WTC11 (cell line): ENCODE data around the gene LRRC41. TPM values are rescaled to one million over a fixed set of nuclear protein-coding genes. Genes with fewer than 3 reads are reported as not detected.

Experiments used
- ATAC-seq: fragments of 200-7000 bp; cut with Tn5 transposase; 2 replicates; pipeline ENCODE4 v1.10.0; 2021; ENCODE audit warnings: mild to moderate bottlenecking, moderate library complexity
- CTCF ChIA-PET: fragments of 300-600 bp; sonication (Branson Sonifier 250); formaldehyde crosslinking; loops from one replicate; lab custom pipeline; 2021; ENCODE audit warnings: antibody characterized with exemption; lab: Charles Lee
- POLR2A ChIA-PET: fragments of 350-600 bp; sonication (Branson Sonifier 250); formaldehyde crosslinking; loops from one replicate; lab custom pipeline; 2021; ENCODE audit warnings: antibody characterized with exemption; lab: Charles Lee
- DNase-seq: peaks from one replicate; pipeline ENCODE4 v3.0.0; 2021; ENCODE audit warnings: low spot score
- H3K27ac Mint-ChIP-seq: 2 replicates; pipeline ENCODE4 v1.8.0; 2021; ENCODE audit warnings: mixed read lengths
- H3K27me3 Mint-ChIP-seq: 2 replicates; pipeline ENCODE4 v1.8.0; 2021; ENCODE audit warnings: low read depth, mild to moderate bottlenecking, moderate library complexity, mixed read lengths
- H3K36me3 Mint-ChIP-seq: 2 replicates; pipeline ENCODE4 v1.8.0; 2021; ENCODE audit warnings: mixed read lengths
- H3K4me1 Mint-ChIP-seq: 2 replicates; pipeline ENCODE4 v1.8.0; 2022; ENCODE audit warnings: mixed read lengths
- H3K4me3 Mint-ChIP-seq: 2 replicates; pipeline ENCODE4 v1.8.0; 2021; ENCODE audit warnings: mild to moderate bottlenecking, moderate library complexity, mixed read lengths
- H3K9me3 Mint-ChIP-seq: 2 replicates; pipeline ENCODE4 v1.8.0; 2021; ENCODE audit warnings: mixed read lengths
- ARID4B ChIP-seq: sonication (generic); formaldehyde crosslinking; IDR thresholded peaks from 2 replicates; pipeline ENCODE4 v1.8.0; 2023; ENCODE audit warnings: missing genetic modification reagents, mild to moderate bottlenecking, borderline replicate concordance
- ATF1 ChIP-seq: sonication (generic); formaldehyde crosslinking; IDR thresholded peaks from 2 replicates; pipeline ENCODE4 v1.8.1; 2023; ENCODE audit warnings: mild to moderate bottlenecking, moderate library complexity, missing genetic modification reagents
- ATF6 ChIP-seq: sonication (generic); formaldehyde crosslinking; IDR thresholded peaks from 2 replicates; pipeline ENCODE4 v1.8.1; 2023; ENCODE audit warnings: mild to moderate bottlenecking, missing genetic modification reagents
- CTCF ChIP-seq: fragments of 200-600 bp; IDR thresholded peaks from 2 replicates; pipeline ENCODE4 v1.8.0; 2022; ENCODE audit warnings: antibody characterized with exemption
- FOXP1 ChIP-seq: sonication (generic); formaldehyde crosslinking; IDR thresholded peaks from 2 replicates; pipeline ENCODE4 v1.8.0; 2022; ENCODE audit warnings: missing genetic modification reagents, mild to moderate bottlenecking, moderate library complexity, borderline replicate concordance
- HMGA2 ChIP-seq: fragments of 250-450 bp; sonication (Bioruptor Pico); IDR thresholded peaks from 2 replicates; pipeline ENCODE4 v1.4.0; 2021; ENCODE audit warnings: mild to moderate bottlenecking, moderate library complexity
- HMGXB4 ChIP-seq: sonication (generic); formaldehyde crosslinking; IDR thresholded peaks from 2 replicates; pipeline ENCODE4 v1.8.1; 2023; ENCODE audit warnings: mild to moderate bottlenecking, moderate library complexity, missing genetic modification reagents
- NR3C1 ChIP-seq: sonication (generic); formaldehyde crosslinking; conservative IDR thresholded peaks from 2 replicates; pipeline ENCODE4 v1.8.1; 2023; ENCODE audit warnings: low read depth, mild to moderate bottlenecking, missing genetic modification reagents
- OVOL2 ChIP-seq: fragments of 250-450 bp; sonication (Bioruptor Pico); IDR thresholded peaks from 2 replicates; pipeline ENCODE4 v1.9.0; 2021; ENCODE audit warnings: mild to moderate bottlenecking, borderline replicate concordance
- SMAD3 ChIP-seq: sonication (generic); formaldehyde crosslinking; IDR thresholded peaks from 2 replicates; pipeline ENCODE4 v1.8.0; 2022; ENCODE audit warnings: missing genetic modification reagents, mild to moderate bottlenecking, borderline replicate concordance
- SOX15 ChIP-seq: fragments of 250-450 bp; sonication (Bioruptor Pico); IDR thresholded peaks from 2 replicates; pipeline ENCODE4 v1.9.0; 2021; ENCODE audit warnings: mild to moderate bottlenecking
- STAT6 ChIP-seq: sonication (generic); formaldehyde crosslinking; conservative IDR thresholded peaks from 2 replicates; pipeline ENCODE4 v1.8.1; 2023; ENCODE audit warnings: mild to moderate bottlenecking, low read depth, missing genetic modification reagents, moderate library complexity
- ZNF263 ChIP-seq: sonication (generic); formaldehyde crosslinking; IDR thresholded peaks from 2 replicates; pipeline ENCODE4 v1.8.1; 2022; ENCODE audit warnings: low read depth, mild to moderate bottlenecking, moderate library complexity, missing genetic modification reagents
- ZNF281 ChIP-seq: sonication (generic); formaldehyde crosslinking; IDR thresholded peaks from 2 replicates; pipeline ENCODE4 v1.8.0; 2023; ENCODE audit warnings: mild to moderate bottlenecking, missing genetic modification reagents
- total RNA-seq: library from RNA; stranded (reverse); gene quantifications from 3 replicates; pipeline ENCODE4 v1.2.3, GENCODE V29; 2021

Gene LRRC41
- total RNA-seq, 1 experiment from 2014 or later: 46.0 TPM

- H3K36me3 Mint-ChIP-seq: peaks cover 37% of the 10 kb centered on the region
- DNase-seq (peak; percentile 40), ATAC-seq (peak; percentile 38)
- peak overlapping the region; percentile 99 for H3K27ac Mint-ChIP-seq
- peaks cover 17% of the 10 kb centered on the region for H3K4me1 Mint-ChIP-seq
- ChIA-PET CTCF (interaction anchor here (1.9 to 5.8 kb wide), 2 partner anchors 10 to 25 kb away, joined by 10 to 126 read pairs; no protein-coding TSS in a partner anchor), POLR2A (no interaction called here)
- H3K4me3 Mint-ChIP-seq: peak overlapping the region; percentile 99
- TF ChIP-seq SMAD3 (CRISPR knock-in tag) (0 out of 2 replicates have a peak, but pooled peaks have one; percentile 21), OVOL2 (CRISPR knock-in tag) (no peak), NR3C1 (CRISPR knock-in tag) (no peak), CTCF (0 out of 2 replicates have a peak, but pooled peaks have one; percentile 18)
- no peaks in the 10 kb centered on the region; the same call in 1 of the 2 replicates for H3K27me3 Mint-ChIP-seq
- no peaks in the 10 kb centered on the region for H3K9me3 Mint-ChIP-seq
Measured at GRCh38 chr1:46248122-46248920, 55.1 kb downstream of the LRRC41 start.

GRCh38 chr1:46247436-46248121, 55.8 kb downstream of the LRRC41 start, which contains the start of gene RAD54L:
Gene RAD54L (plus strand): TSS chr1:46247763. CDS start chr1:46248406, 643 bp downstream.
- ChIA-PET CTCF (interaction anchor here (0.5 to 5.8 kb wide), 26 partner anchors 11 to 432 kb away, joined by 3 to 126 read pairs (median 4); partner anchors contain the start of genes LRRC41, NSUN4, POMGNT1 and UQCRH), POLR2A (interaction anchor here (1.2 to 1.5 kb wide), 2 partner anchors 23 to 56 kb away, joined by 5 to 8 read pairs; partner anchors contain the start of genes LRRC41 and UQCRH)
- peaks cover 17% of the 10 kb centered on the region for H3K4me1 Mint-ChIP-seq
- peaks cover 33% of the 10 kb centered on the region for H3K36me3 Mint-ChIP-seq
- H3K4me3 Mint-ChIP-seq: peak within 1 kb of the TSS; percentile 99
- peaks cover 5% of the 10 kb centered on the region for H3K9me3 Mint-ChIP-seq
- peak; percentile 90 for ATAC-seq
- H3K27me3 Mint-ChIP-seq: no peaks in the 10 kb centered on the region; the same call in 1 of the 2 replicates
- H3K27ac Mint-ChIP-seq: peak within 1 kb of the TSS; percentile 99
- DNase-seq: peak; percentile 99
- TF ChIP-seq ATF1 (CRISPR knock-in tag): no peak
- peak; percentile 67; the same call in 1 of the 2 replicates for TF ChIP-seq FOXP1 (CRISPR knock-in tag)
- no peak for TF ChIP-seq SOX15 (CRISPR knock-in tag)
- TF ChIP-seq NR3C1 (CRISPR knock-in tag): no peak
- TF ChIP-seq STAT6 (CRISPR knock-in tag): no peak
- no peak for TF ChIP-seq HMGA2 (CRISPR knock-in tag)
- TF ChIP-seq HMGXB4: no peak
- TF ChIP-seq ARID4B: 0 out of 2 replicates have a peak, but pooled peaks have one; percentile 64
- no peak for TF ChIP-seq ATF6 (CRISPR knock-in tag)
- no peak for TF ChIP-seq ZNF263
- no peak for TF ChIP-seq ZNF281 (CRISPR knock-in tag)
